A172 (cell line): ENCODE results near the gene UBN1. TPM values are rescaled to one million over a fixed set of nuclear protein-coding genes. Genes with fewer than 3 reads are reported as not detected.

Experiments
- DNase-seq: peaks from one replicate; pipeline ENCODE4 v3.0.0-alpha.2; 2015; ENCODE audit warnings: low spot score
- total RNA-seq: library from RNA; depleted of rRNA; stranded (reverse); fragments of >200 nt; shearing (Covaris generic); gene quantifications from 2 replicates; pipeline ENCODE4 v1.2.3, GENCODE V29; 2014

Gene UBN1
- total RNA-seq, 1 experiment from 2014 or later = 41.0 TPM

DNA sequence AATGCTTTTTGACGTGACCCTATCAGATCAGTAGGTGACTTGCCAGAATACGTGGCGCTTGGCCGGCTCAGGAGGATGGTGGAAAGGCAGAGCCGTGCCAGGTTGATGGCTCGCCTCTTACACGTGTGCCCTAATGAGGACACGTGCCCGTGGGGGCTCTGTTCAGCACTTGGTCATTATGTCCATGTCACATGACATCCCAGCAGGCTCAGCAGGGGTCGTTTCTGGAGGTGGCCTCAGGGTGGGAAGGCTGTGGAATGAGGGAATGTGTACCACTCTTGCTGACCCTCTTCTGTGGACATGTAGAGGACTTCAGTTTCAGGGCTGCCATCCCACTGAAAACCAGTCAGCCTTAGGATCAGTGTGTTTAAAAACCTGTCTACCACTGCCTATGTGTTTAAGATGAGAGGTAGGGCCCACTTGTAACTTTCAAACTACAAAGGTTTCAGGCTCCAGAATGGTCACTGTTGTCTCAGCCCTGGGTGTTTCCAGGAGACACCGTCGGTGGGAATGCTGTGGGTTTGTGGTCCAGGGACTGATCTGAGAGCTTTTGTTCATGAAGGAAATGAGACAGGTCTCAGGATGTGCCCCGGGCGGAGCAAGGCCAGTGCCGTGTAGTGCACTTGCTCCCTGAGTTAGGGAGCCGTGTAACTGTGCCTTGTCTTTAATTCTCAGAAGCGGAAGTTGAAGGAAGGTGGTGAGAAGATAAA, 12.1 kb downstream of the UBN1 start:
- DNase-seq = peak; percentile 75

- peak; percentile 82 for DNase-seq
These were observed 12.6 kb downstream of the UBN1 start for GRCh38 chr16:4859900-4860255.

DNA sequence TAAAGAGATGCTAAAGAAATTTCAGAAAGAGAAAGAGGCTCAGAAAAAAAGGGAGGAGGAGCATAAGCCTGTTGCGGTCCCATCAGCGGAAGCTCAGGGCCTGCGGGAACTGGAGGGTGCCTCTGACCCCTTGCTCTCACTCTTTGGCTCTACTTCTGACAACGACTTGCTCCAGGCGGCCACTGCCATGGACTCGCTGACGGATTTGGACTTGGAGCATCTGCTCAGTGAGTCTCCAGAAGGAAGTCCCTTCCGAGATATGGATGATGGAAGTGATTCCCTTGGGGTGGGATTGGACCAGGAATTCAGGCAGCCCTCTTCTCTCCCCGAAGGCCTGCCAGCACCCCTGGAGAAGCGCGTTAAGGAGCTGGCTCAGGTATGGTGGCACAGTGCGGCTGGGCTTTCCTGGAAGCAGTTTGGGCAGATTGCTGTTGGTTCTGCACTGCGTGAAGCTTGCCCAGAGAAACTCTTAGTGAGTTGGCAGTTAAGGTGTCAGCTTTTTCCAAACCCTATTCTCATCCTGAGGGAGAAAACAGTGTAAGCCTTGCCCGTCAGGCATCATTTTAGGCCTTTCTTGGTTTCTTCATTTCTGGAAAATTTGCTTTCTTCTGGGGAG, 13.6 kb downstream of the UBN1 start:
- DNase-seq = no peak

- DNase-seq = no peak
These were observed 15.4 kb downstream of the UBN1 start for GRCh38 chr16:4862639-4863038.

GRCh38 chr16:4864728-4865127, 17.4 kb downstream of the UBN1 start:
- no peak for DNase-seq

- DNase-seq = no peak
These were observed 18.1 kb downstream of the UBN1 start for GRCh38 chr16:4865231-4865860.

DNA sequence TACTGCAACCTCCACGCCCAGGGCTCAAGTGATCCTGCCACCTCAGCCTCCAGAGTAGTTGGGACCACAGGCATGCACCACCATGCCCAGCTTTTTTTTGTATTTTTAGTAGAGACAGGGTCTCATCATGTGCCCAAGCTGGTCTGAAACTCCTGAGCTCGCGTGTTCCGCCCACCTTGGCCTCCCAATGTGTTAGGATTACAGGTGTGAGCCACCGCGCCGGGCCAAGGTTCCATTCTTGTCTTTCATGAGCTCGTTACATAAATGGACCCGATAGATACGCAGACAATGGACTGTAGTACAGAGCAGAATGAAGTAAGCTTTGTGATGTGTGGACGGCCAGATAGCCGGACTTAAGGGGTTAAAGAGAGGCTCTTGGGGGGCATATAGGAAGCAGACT, 19.3 kb downstream of the UBN1 start:
- DNase-seq = no peak

- no peak for DNase-seq
These were observed 20.7 kb downstream of the UBN1 start for GRCh38 chr16:4868026-4868425.

DNA sequence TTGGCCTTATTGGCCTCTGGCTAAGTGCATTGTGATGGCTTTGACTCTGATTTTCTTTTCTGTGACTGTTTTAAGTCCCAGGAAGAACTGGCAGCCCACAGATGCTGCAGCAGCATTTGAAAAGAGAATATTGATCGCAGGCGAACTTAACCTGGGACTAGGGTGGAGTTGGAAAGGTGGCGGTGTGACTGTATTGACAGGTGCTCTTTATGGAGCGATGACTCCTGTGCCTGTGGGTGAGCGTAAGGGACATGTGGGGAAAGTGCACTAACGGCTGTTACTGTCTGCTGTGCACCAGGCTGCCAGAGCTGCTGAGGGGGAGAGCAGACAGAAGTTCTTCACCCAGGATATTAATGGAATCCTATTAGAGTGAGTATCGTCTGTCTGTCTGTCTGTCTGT, 21.3 kb downstream of the UBN1 start:
- no peak for DNase-seq

- DNase-seq = no peak
These were observed 22.0 kb downstream of the UBN1 start for GRCh38 chr16:4869147-4869805.

DNA sequence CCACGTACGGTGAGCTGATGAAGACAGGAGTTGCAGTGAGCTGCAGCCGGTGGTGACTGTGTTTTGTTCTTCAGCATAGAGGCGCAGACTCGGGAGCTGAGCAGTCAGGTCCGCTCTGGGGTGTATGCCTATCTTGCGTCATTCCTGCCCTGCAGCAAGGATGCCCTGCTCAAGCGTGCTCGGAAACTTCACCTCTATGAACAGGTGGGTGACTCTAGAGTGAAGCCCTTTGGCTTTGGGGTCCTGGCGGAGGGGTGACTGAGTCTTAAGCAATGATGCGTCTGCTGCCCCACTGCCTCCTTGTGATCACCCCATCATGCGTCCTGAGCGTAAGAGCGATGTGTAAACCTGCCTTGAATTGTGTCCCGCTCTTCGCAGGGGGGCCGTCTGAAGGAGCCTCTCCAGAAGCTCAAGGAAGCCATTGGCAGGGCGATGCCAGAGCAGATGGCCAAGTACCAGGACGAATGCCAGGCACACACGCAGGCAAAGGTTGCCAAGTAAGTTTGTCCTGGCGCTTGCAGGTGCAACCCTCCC, 22.9 kb downstream of the UBN1 start:
- no peak for DNase-seq

DNA sequence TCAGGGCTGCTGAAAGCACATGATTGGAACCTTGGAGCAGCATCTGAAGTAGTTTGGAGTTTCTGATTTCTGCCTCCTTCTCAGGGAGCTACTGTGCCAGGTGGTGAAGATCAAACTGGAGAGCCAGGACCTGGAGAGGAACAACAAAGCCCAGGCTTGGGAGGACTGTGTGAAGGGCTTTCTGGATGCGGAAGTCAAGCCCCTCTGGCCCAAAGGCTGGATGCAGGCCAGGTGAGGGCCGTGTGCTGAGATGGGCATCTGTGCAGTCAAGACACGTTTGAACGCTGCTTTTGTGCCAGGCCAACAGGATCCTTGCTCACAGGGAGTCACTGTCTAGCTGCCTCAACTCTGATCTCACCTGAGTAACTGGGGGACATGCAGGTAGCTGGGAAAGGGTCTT, 23.8 kb downstream of the UBN1 start:
- DNase-seq = no peak

GRCh38 chr16:4873091-4873490, 25.8 kb downstream of the UBN1 start:
- DNase-seq = no peak

DNA sequence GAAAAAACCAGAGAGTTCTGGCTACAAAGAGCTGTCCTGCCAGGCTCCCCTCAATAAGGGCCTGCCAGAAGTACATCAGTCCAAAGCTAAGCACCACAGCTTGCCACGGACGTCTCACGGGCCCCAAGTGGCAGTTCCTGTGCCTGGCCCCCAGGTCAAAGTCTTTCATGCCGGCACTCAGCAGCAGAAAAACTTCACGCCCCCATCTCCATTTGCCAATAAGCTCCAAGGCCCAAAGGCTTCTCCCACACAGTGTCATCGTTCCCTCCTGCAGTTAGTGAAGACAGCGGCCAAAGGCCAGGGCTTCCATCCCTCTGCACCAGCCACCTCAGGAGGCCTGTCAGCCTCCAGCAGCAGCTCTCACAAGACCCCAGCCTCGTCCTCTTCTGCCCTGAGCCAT, 27.4 kb downstream of the UBN1 start:
- no peak for DNase-seq

GRCh38 chr16:4876646-4877379, 29.5 kb downstream of the UBN1 start:
- no peak for DNase-seq

DNA sequence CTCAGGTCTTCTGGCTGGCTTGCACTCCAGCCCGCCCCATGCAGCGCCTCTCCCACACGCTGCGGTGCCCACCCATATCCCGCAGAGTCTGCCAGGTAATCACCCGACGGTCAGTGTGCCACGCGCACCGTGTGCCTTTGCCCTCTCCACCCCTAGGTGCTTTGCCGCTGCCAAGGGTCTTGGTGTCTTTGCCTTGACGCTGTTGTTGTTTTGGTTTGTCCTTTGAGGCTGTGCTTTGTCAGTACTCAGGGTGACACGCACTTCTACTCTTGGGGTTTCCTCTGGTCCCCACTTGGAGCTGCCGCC, 30.1 kb downstream of the UBN1 start:
- no peak for DNase-seq

DNA sequence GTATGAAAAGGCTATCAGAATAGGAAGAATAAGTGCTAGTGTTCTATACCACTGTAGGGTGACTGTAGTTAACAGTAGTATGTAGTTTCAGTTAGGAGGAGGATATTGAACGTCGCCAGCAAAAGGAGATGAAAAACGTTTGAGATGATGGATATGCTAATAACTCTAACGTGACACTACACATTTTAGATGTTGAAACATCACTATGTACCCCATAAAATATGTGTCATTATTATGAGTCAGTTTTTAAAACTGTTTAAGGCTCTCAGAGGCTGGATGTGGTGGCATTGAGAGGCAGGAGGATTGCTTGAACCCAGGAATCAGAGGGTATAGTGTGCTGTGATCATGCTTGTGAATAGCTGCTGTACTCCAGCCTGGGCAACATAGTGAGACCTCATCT, 31.8 kb downstream of the UBN1 start:
- peak; percentile 27 for DNase-seq

GRCh38 chr16:4880006-4880580, 32.8 kb downstream of the UBN1 start:
- no peak for DNase-seq

DNA sequence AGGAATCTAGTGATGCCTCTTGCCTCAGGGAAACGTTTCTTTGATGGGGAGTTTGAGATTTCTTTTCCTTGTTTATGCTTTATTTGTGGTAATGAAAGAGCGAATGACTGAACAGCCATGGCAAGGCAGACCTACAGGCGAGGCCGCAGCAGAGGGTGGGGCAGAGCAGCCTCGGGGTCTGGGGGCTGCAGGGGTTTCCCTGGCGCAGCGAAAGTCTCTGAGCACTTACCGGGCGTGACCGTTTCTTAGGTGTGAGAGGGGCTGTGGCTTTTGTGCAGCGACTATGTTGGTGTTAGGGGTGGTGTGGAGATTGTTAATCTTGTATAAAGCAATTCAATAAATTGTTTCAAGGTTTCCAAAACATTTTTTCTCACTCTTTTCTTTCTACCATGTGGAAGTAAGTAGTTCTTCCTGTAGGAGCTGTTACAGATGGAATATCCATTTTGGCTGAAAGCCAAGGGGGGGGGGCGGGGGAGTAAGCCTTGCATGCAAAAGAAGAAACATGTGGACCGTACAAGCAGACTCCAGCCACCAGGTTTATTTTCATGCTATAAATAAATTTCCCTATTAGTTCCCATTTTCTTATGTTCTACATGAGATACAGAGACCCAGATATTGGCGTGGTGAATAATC, 34.8 kb downstream of the UBN1 start:
- no peak for DNase-seq

GRCh38 chr16:4882633-4883285, 35.5 kb downstream of the UBN1 start:
- peak; percentile 97 for DNase-seq

DNA sequence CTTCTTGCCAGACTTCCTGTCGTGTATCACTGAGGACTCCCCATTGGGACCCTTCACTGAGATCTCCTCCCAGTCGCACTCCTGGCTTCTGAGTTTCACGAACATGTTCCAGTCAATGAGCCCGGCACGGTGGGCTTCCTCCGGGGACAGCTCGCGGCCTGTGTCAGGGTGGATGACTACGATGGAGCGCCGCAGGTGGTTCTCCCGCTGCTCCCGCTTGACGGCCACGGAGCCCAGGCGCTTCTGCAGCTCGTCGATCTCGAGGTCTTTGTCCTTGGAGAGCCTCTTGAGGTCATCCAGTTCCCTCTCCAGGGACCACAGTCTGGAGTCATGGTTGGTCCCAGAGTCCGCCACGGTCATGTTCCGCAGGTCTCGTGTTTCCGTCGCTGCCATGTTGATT, 36.2 kb downstream of the UBN1 start:
- no peak for DNase-seq
